HepG2 (cell line): ENCODE data around the gene RMI2. TPM values are rescaled to one million over a fixed set of nuclear protein-coding genes. Genes with fewer than 3 reads are reported as not detected.
"Not testable (repeated sequence)": the region's sequence is repeated elsewhere in the genome, so short reads cannot be mapped to it uniquely, and the experiment has no call there.

ENCODE experiments used
- ATAC-seq: fragments of 200-7000 bp; cut with Tn5 transposase; 3 replicates; pipeline ENCODE4 v1.9.1; 2020; ENCODE audit warnings: mild to moderate bottlenecking, moderate library complexity
- BruUV-seq: library from RNA; stranded (reverse); fragments of 400-500 nt; replicated peaks from 2 replicates; lab custom pipeline; 2021; lab: Mats Ljungman, UMichigan
- CTCF ChIA-PET: fragments of 300-600 bp; formaldehyde crosslinking; extraction: SDS; loops from one replicate; lab custom pipeline; 2021; ENCODE audit warnings: low total read pairs, inconsistent platforms, low intra/inter-chr PET ratio; lab: Yijun Ruan, JAX
- POLR2A ChIA-PET: fragments of 350-600 bp; sonication (Branson Sonifier 250); formaldehyde crosslinking; loops from one replicate; lab custom pipeline; 2020; ENCODE audit warnings: antibody characterized with exemption, inconsistent platforms; lab: Yijun Ruan, JAX
- DNase-seq: peaks from one replicate; pipeline ENCODE4 v3.0.0-alpha.2; 2015; ENCODE audit warnings: low spot score
- FAIRE-seq: peaks from 3 replicates; lab custom pipeline; 2011; peaks lifted over from hg19 to GRCh38; lab: Jason Lieb, UNC
- H2AFZ ChIP-seq: one replicate; pipeline ENCODE4 v1.6.1; 2011; ENCODE audit warnings: low read length, inconsistent platforms
- H3K27ac ChIP-seq: fragments of 300-600 bp; 3 replicates; pipeline ENCODE4 v1.8.0; 2011; ENCODE audit warnings: mixed run types, mild to moderate bottlenecking, mixed read lengths, low read length, inconsistent platforms; ENCODE audit not compliant: insufficient read depth; ENCODE audit errors: extremely low read length
- H3K27me3 ChIP-seq, 2 experiments: fragments of 200-600 bp in 1 of 2; 2 replicates in 1 of 2; 3 replicates in 1 of 2; pipeline versions ENCODE4 v1.6.0 to v1.8.0; 2011; ENCODE audit warnings: low read length in 2 of 2, mild to moderate bottlenecking in 2 of 2, moderate library complexity in 2 of 2, inconsistent platforms in 1 of 2; ENCODE audit not compliant: insufficient read depth in 2 of 2, control insufficient read depth in 1 of 2
- H3K36me3 ChIP-seq, 2 experiments: fragments of 200-600 bp in 1 of 2; replicated peaks in 1 of 2; 2 replicates in 1 of 2; 3 replicates in 1 of 2; pipeline versions ENCODE4 v1.5.1 to v1.8.0; 2011; ENCODE audit warnings: low read length in 2 of 2, inconsistent platforms in 1 of 2; ENCODE audit not compliant: insufficient read depth in 2 of 2, control insufficient read depth in 1 of 2
- H3K4me1 ChIP-seq: 2 replicates; pipeline ENCODE4 v1.5.1; 2012; ENCODE audit warnings: low read length, inconsistent platforms; ENCODE audit not compliant: insufficient read depth
- H3K4me2 ChIP-seq: 2 replicates; pipeline ENCODE4 v1.6.0; 2011; ENCODE audit warnings: low read depth, low read length, inconsistent platforms
- H3K4me3 ChIP-seq, 3 experiments: fragments of 200-600 bp in 1 of 3; sonication (generic), shearing (Covaris generic) in 1 of 3; replicated peaks in 1 of 3; 2 replicates each; pipeline ENCODE4 v1.5.1; 2011 to 2016; ENCODE audit warnings: low read length in 3 of 3, inconsistent platforms in 2 of 3, low read depth in 2 of 3, mild to moderate bottlenecking in 2 of 3, control low read depth in 1 of 3, mixed read lengths in 1 of 3; ENCODE audit not compliant: insufficient read depth in 1 of 3
- H3K79me2 ChIP-seq: one replicate; pipeline ENCODE4 v1.6.1; 2011; ENCODE audit warnings: low read length, inconsistent platforms; ENCODE audit not compliant: insufficient read depth
- H3K9ac ChIP-seq: 2 replicates; pipeline ENCODE4 v1.6.0; 2011; ENCODE audit warnings: mild to moderate bottlenecking, low read depth, low read length, inconsistent platforms; ENCODE audit not compliant: insufficient read depth
- H3K9me3 ChIP-seq: 2 replicates; pipeline ENCODE4 v1.5.1; 2012; ENCODE audit warnings: mild to moderate bottlenecking, low read length
- H4K20me1 ChIP-seq: 2 replicates; pipeline ENCODE4 v1.6.0; 2011; ENCODE audit warnings: inconsistent platforms, mild to moderate bottlenecking, low read length, moderate library complexity; ENCODE audit not compliant: insufficient read depth
- DNMT1 ChIP-seq: sonication (generic); formaldehyde crosslinking; IDR thresholded peaks from 2 replicates; pipeline ENCODE4 v1.5.1; 2020; ENCODE audit warnings: mild to moderate bottlenecking, missing genetic modification reagents
- GABPB1 ChIP-seq: IDR thresholded peaks from 2 replicates; pipeline ENCODE4 v1.6.1; 2016; ENCODE audit warnings: mild to moderate bottlenecking, missing genetic modification reagents, moderate library complexity, missing compliant biosample characterization
- KDM2A ChIP-seq: sonication (generic); formaldehyde crosslinking; IDR thresholded peaks from 2 replicates; pipeline ENCODE4 v1.4.0; 2020; ENCODE audit warnings: low read depth, missing genetic modification reagents, borderline replicate concordance
- NCOR1 ChIP-seq: fragments of 200-600 bp; sonication (generic); IDR thresholded peaks from 2 replicates; pipeline ENCODE4 v1.7.0; 2017; ENCODE audit warnings: antibody characterized with exemption, low read length, borderline replicate concordance
- SMYD3 ChIP-seq: sonication (generic); formaldehyde crosslinking; IDR thresholded peaks from 2 replicates; pipeline ENCODE4 v1.8.1; 2023; ENCODE audit warnings: mild to moderate bottlenecking, missing genetic modification reagents
- YY1 ChIP-seq: IDR thresholded peaks from 2 replicates; pipeline ENCODE4 v1.6.1; 2011; ENCODE audit warnings: low read length, low read depth, moderate library complexity, mild to moderate bottlenecking; ENCODE audit not compliant: insufficient read depth, insufficient replicate concordance
- ZNF224 ChIP-seq: sonication (generic); formaldehyde crosslinking; IDR thresholded peaks from 2 replicates; pipeline ENCODE4 v1.5.0; 2020; ENCODE audit warnings: mild to moderate bottlenecking, missing genetic modification reagents
- WGBS: methylation state at CpG from one replicate; pipeline ENCODE4 v1.1.6; 2017; ENCODE audit warnings: low lambda C conversion rate; 5-methylcytosine and 5-hydroxymethylcytosine counted together
- in situ Hi-C: cut with HindIII; loops from 2 replicates; pipeline ENCODE4 v1.10.0; 2017; ENCODE audit warnings: low pct_unique_long_range_greater_than_20kb; ENCODE audit not compliant: extremely low pct_ligation_motif_present
- intact Hi-C: fragments of 100-400 bp; cut with micrococcal nuclease; formaldehyde crosslinking; loops from one replicate; pipeline ENCODE4 v1.10.0; 2022; ENCODE audit not compliant: unreplicated experiment
- polyA plus RNA-seq, 8 experiments: library from polyadenylated mRNA; depleted of rRNA in 3 of 8; stranded (reverse) in 7 of 8; unstranded in 1 of 8; fragments of >200 nt; fragmentation: Illumina TruSeq in 4 of 8; extraction: Trizol in 4 of 8; gene quantifications; 2 replicates each; pipeline versions ENCODE4 v1.2.1 to v1.2.3, GENCODE V29; 2011 to 2016; ENCODE audit warnings: low read depth in 4 of 8, missing spikeins in 1 of 8, mixed read lengths in 1 of 8; ENCODE audit not compliant: insufficient read depth in 1 of 8
- total RNA-seq, 5 experiments: library from RNA; depleted of rRNA; stranded (reverse); fragments of >200 nt; fragmentation: Illumina TruSeq; extraction: Trizol; gene quantifications; 2 replicates each; pipeline ENCODE4 v1.2.3, GENCODE V29; 2016; ENCODE audit warnings: low read depth in 1 of 5
- TF ChIP-seq, protein P1 (sequence below): sonication (generic); formaldehyde crosslinking; IDR thresholded peaks from 2 replicates; pipeline ENCODE4 v1.8.0; 2022; ENCODE audit warnings: mild to moderate bottlenecking, missing genetic modification reagents
- TF ChIP-seq, protein P2 (sequence below), 2 experiments: sonication (generic) in 1 of 2; formaldehyde crosslinking in 1 of 2; IDR thresholded peaks; 2 replicates each; pipeline versions ENCODE4 v1.5.1 to v1.6.1; 2011 to 2020; ENCODE audit warnings: borderline replicate concordance in 1 of 2, low read depth in 1 of 2, low read length in 1 of 2, mild to moderate bottlenecking in 1 of 2, missing genetic modification reagents in 1 of 2, moderate library complexity in 1 of 2
- TF ChIP-seq, protein P3 (sequence below): IDR thresholded peaks from 2 replicates; pipeline ENCODE4 v1.6.1; 2012; ENCODE audit warnings: low read depth, low read length, improper control_type of control experiment
- TF ChIP-seq, protein P4 (sequence below): sonication (generic); formaldehyde crosslinking; IDR thresholded peaks from 2 replicates; pipeline ENCODE4 v1.5.0; 2020; ENCODE audit warnings: missing genetic modification reagents, mild to moderate bottlenecking, borderline replicate concordance

The RMI2 gene
- total and polyA plus RNA-seq, 2 of the 13 experiments (the other 11 are each of a cell fraction or from before 2014, with no cell fraction given): 24.5 to 55.7 TPM

DNA sequence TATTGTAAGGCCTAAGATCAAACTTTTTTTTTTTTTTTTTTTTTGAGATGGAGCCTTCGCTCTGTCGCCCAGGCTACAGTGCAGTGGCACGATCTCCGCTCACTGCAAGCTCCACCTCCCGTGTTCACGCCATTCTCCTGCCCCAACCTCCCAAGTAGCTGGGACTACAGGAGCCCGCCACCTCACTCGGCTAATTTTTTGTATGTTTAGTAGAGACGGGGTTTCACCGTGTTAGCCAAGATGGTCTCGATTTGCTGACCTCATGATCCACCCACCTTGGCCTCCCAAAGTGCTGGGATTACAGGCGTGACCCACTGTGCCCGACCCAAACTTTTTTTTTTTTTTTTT lies 25.6 kb downstream of the RMI2 start:
- H3K36me3 ChIP-seq, H4K20me1 ChIP-seq, FAIRE-seq, BruUV-seq, in situ Hi-C loops, DNase-seq, H3K9me3 ChIP-seq, H3K79me2 ChIP-seq, H3K27me3 ChIP-seq, H2AFZ ChIP-seq: not testable (repeated sequence)
- intact Hi-C loops: loop anchor here (1.0 to 5.0 kb wide), 3 partner anchors 8 to 114 kb away; partner anchors contain the start of gene SOCS1
- peak overlapping the region; percentile 40 for H3K9ac ChIP-seq
- ATAC-seq: peak; percentile 51
- CTCF ChIA-PET: interaction anchor here (0.9 to 1.4 kb wide), 4 partner anchors 26 to 399 kb away, joined by 3 to 8 read pairs (median 5); partner anchors contain the start of genes RMI2 and SOCS1
- peak overlapping the region; percentile 23 to 56 (median 25); a peak in 5 of 6 replicates for H3K4me3 ChIP-seq
- POLR2A ChIA-PET: interaction anchor here (0.7 to 4.8 kb wide), 36 partner anchors 9 to 1718 kb away, joined by 3 to 148 read pairs (median 5); partner anchors contain the start of genes DEXI, GSPT1, PRM3 and SOCS1
- peak overlapping the region; percentile 77 for H3K4me2 ChIP-seq
- WGBS: 27% methylated on average over 13 of the region's 13 CpGs
- H3K27ac ChIP-seq: peak overlapping the region; percentile 74
- peaks cover 62% of the 10 kb centered on the region for H3K4me1 ChIP-seq
- TF ChIP-seq, protein P1, sequence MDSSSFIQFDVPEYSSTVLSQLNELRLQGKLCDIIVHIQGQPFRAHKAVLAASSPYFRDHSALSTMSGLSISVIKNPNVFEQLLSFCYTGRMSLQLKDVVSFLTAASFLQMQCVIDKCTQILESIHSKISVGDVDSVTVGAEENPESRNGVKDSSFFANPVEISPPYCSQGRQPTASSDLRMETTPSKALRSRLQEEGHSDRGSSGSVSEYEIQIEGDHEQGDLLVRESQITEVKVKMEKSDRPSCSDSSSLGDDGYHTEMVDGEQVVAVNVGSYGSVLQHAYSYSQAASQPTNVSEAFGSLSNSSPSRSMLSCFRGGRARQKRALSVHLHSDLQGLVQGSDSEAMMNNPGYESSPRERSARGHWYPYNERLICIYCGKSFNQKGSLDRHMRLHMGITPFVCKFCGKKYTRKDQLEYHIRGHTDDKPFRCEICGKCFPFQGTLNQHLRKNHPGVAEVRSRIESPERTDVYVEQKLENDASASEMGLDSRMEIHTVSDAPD (CRISPR knock-in tag): 0 out of 2 replicates have a peak, but pooled peaks have one; percentile 20
- TF ChIP-seq, protein P2, sequence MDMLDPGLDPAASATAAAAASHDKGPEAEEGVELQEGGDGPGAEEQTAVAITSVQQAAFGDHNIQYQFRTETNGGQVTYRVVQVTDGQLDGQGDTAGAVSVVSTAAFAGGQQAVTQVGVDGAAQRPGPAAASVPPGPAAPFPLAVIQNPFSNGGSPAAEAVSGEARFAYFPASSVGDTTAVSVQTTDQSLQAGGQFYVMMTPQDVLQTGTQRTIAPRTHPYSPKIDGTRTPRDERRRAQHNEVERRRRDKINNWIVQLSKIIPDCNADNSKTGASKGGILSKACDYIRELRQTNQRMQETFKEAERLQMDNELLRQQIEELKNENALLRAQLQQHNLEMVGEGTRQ (IDR thresholded peaks at IDR 0.05; ENCODE audit: low read depth, low read length): not testable (repeated sequence)
- TF ChIP-seq, protein P2 (CRISPR knock-in tag; IDR thresholded peaks at IDR 0.05; ENCODE audit: borderline replicate concordance): peak; percentile 39; the same call in 1 of the 2 replicates
- TF ChIP-seq, protein P3, sequence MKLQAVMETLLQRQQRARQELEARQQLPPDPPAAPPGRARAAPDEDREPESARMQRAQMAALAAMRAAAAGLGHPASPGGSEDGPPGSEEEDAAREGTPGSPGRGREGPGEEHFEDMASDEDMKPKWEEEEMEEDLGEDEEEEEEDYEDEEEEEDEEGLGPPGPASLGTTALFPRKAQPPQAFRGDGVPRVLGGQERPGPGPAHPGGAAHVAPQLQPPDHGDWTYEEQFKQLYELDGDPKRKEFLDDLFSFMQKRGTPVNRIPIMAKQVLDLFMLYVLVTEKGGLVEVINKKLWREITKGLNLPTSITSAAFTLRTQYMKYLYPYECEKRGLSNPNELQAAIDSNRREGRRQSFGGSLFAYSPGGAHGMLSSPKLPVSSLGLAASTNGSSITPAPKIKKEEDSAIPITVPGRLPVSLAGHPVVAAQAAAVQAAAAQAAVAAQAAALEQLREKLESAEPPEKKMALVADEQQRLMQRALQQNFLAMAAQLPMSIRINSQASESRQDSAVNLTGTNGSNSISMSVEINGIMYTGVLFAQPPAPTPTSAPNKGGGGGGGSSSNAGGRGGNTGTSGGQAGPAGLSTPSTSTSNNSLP: 0 out of 2 replicates have a peak, but pooled peaks have one; percentile 6
- TF ChIP-seq NCOR1 (0 out of 2 replicates have a peak, but pooled peaks have one; percentile 15), GABPB1 (CRISPR knock-in tag) (0 out of 2 replicates have a peak, but pooled peaks have one; percentile 5), SMYD3 (0 out of 2 replicates have a peak, but pooled peaks have one; percentile 47), YY1 (peak; percentile 8), ZNF224 (CRISPR knock-in tag) (0 out of 2 replicates have a peak, but pooled peaks have one; percentile 46), KDM2A (CRISPR knock-in tag) (peak; percentile 5; the same call in 1 of the 2 replicates), DNMT1 (CRISPR knock-in tag) (0 out of 2 replicates have a peak, but pooled peaks have one; percentile 3)
- TF ChIP-seq, protein P4, sequence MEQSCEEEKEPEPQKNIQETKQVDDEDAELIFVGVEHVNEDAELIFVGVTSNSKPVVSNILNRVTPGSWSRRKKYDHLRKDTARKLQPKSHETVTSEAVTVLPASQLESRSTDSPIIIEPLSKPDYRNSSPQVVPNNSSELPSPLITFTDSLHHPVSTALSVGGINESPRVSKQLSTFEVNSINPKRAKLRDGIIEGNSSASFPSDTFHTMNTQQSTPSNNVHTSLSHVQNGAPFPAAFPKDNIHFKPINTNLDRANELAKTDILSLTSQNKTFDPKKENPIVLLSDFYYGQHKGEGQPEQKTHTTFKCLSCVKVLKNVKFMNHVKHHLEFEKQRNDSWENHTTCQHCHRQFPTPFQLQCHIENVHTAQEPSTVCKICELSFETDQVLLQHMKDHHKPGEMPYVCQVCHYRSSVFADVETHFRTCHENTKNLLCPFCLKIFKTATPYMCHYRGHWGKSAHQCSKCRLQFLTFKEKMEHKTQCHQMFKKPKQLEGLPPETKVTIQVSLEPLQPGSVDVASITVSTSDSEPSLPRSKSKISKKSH (CRISPR knock-in tag): peak; percentile 29; the same call in 1 of the 2 replicates
